Omental fat pad (tissue), 4 donors: ENCODE results near the gene UBFD1. TPM values are rescaled to one million over a fixed set of nuclear protein-coding genes. Genes with fewer than 3 reads are reported as not detected.

ENCODE experiments used
- ATAC-seq: fragments of 150-250 bp; one replicate; pipeline ENCODE4 v1.9.1; 2016; ENCODE audit warnings: mild to moderate bottlenecking, moderate library complexity; ENCODE audit not compliant: low FRiP score
- DNase-seq: peaks from one replicate; pipeline ENCODE4 v3.0.0-alpha.2; 2019; ENCODE audit warnings: low spot score
- total RNA-seq, 4 donors: library from RNA; depleted of rRNA; stranded (reverse); fragments of >200 nt; gene quantifications; one replicate each; pipeline ENCODE4 v1.1.0, GENCODE V29; 2016
- TF ChIP-seq, protein P1 (sequence below), 3 donors: fragments of 450-650 bp; IDR thresholded peaks; one replicate each; pipeline ENCODE4 v1.5.1; 2016 to 2017; ENCODE audit warnings: antibody characterized with exemption in 3 of 3, mild to moderate bottlenecking in 3 of 3, moderate library complexity in 2 of 3

UBFD1 gene
- total RNA-seq, 4 donors from 2014 or later: 55.8 to 89.1 (median 66.5) TPM

DNA sequence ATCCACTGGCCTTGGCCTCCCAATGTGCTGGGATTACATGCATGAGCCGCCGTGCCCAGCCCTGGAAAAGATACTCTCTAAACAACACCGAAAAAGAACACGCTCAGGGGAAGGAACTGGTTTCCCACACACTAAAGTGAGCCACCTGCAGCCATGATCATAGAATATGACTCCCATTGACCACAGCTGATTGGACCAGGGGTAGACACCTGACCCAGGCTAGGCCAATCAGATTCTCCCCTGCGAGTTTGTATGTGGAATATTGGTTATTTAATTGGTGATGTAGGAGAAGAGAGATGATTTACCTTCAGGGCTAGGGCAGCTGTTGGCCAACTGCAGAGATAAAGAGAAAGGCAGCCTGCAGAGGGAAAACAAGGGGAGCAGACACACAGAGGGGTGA lies 38.2 kb upstream of the UBFD1 start:
- ATAC-seq (no peak), DNase-seq (no peak)
- TF ChIP-seq, protein P1, sequence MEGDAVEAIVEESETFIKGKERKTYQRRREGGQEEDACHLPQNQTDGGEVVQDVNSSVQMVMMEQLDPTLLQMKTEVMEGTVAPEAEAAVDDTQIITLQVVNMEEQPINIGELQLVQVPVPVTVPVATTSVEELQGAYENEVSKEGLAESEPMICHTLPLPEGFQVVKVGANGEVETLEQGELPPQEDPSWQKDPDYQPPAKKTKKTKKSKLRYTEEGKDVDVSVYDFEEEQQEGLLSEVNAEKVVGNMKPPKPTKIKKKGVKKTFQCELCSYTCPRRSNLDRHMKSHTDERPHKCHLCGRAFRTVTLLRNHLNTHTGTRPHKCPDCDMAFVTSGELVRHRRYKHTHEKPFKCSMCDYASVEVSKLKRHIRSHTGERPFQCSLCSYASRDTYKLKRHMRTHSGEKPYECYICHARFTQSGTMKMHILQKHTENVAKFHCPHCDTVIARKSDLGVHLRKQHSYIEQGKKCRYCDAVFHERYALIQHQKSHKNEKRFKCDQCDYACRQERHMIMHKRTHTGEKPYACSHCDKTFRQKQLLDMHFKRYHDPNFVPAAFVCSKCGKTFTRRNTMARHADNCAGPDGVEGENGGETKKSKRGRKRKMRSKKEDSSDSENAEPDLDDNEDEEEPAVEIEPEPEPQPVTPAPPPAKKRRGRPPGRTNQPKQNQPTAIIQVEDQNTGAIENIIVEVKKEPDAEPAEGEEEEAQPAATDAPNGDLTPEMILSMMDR (IDR thresholded peaks at IDR 0.05): no peak

DNA sequence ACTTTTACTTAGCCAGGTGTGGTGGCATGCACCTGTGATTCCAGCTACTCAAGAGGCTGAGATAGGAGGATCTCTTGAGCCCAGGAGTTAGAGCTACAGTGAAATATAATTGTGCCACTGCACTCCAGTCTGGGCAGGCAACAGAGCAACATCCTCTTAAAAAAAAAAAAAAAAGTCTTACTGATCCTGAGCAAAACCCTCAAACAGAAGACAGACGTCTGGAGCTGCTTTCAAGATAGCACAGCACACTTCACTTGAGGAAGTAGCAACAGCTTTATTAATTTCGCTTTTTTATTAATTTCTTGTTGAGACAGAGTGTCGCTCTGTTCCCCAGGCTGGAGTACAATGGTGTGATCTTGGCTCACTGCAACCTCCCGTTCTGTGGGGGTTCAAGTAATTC lies 37.0 kb upstream of the UBFD1 start:
- TF ChIP-seq, protein P1 (IDR thresholded peaks at IDR 0.05): no peak
- ATAC-seq: no peak

DNA sequence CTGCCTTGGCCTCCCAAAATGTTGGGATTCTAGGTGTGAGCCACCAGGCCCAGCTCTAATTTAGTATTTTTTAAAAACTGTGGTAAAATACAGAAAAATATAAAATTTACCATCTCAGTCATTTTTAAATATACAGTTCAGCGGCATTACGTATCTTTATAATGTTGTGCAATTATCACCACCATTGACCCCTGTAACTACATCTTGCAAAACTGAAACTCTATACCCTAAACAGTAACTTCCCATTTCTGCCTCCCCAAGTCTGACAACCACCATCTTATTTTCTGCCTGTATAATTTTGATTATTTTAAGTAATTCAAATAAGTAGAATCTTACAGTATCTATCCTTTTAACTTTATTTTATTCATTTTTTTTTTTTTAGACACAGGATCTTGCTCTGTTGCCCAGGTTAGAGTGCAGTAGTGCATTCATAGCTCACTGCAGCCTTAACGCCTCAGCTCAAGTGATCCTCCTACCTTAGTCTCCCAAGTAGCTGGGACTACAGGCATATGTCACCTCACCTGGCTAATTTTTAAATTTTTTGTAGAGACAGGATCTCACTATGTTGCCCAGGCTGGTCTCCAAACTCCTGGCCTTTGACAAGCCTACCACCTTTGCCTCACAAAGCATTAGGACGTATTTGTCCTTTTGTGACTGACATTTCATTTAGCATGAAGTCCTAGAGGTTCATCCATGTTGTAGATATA lies 36.3 kb upstream of the UBFD1 start:
- ATAC-seq: no peak
- no peak for DNase-seq
- TF ChIP-seq, protein P1 (IDR thresholded peaks at IDR 0.05): no peak

More for the DNA sequence above, 37.0 kb upstream of the UBFD1 start:
- no peak for DNase-seq

DNA sequence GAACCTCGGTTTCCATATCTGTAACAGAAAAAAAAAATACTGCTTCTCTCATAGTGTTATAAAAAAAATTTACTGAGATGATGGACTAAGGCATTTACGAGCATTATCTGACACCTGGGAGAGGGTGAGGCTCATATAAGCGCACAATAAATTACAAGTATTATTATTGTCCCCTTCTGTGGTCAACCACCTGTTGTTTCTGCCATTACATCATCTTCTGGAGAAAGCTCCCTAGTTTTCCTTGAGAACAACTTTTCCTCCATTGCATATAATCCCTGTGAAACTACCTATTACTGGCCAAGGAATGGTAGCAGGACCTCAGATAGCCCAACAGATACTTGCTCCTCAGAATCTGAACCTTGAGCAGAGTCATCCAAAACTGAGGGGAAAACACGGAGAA lies 35.6 kb upstream of the UBFD1 start:
- DNase-seq: no peak
- TF ChIP-seq, protein P1 (IDR thresholded peaks at IDR 0.05): no peak

DNA sequence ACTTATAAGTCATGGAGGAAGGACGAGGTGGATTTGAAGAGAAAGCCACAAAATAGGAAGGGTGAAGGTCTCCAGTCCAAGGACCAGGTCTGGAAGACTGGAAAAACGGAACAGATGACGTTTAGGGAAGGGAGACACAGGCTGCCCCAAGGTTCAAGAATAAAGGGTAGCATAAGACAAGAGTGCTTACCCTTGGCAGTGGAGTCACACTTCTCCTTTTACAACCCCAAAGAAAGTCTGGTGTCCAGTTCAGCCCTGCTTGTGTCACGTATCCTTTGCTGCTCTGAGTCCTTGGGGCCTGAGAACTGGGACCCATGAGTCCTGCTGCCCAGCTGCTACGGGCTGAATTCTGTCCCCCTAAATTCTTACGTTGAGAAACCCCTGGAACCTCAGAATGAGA lies 34.2 kb upstream of the UBFD1 start:
- TF ChIP-seq, protein P1 (IDR thresholded peaks at IDR 0.05): no peak
- DNase-seq (no peak), ATAC-seq (no peak)

More for the DNA sequence above, 35.6 kb upstream of the UBFD1 start:
- no peak for ATAC-seq

DNA sequence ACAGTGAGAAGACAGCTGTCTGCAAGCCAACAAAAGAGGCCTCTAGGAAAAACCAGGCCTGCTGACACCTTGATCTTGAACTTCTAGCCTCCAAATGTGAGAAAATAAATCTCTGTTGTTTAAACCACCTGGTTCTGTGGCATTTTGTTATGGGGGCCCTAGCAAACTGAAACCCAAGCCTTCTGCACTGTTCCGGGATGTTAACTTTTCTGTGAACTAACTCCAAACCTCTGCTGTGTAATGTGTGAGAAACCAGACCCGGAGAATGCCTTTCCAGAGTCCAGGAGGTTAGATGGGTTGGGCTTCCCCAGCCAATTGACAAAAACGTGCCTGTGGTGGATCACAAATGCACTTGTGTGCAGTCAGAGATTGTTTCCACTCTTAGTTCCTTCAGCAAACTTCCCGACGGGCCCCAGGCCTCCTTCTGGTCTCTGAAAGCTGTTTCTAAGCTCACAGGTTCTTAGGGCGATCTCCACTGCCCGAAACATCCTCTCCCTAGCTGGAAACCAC lies 33.6 kb upstream of the UBFD1 start:
- DNase-seq: no peak
- TF ChIP-seq, protein P1 (IDR thresholded peaks at IDR 0.05): no peak
- ATAC-seq: no peak

DNA sequence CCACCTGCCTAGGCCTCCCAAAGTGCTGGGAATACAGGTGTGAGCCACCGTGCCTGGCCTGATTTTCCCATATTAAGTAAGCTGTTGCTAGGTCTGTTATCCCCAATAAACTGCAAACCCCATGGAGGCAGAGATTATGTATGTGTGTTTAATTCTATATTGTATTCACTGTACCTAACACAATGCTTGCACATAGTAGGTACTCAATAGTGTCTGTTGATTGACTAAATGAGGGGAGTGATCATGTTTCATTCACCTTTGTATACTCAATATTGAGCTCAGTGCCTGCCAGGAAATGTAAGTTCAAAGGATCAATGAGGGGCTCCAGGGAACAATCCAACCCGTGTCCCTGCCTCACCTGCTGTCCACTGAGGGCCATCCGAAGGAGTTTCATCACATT lies 32.6 kb upstream of the UBFD1 start:
- no peak for DNase-seq
- TF ChIP-seq, protein P1 (IDR thresholded peaks at IDR 0.05): no peak
- ATAC-seq: no peak
